PC-9 (cell line): ENCODE measurements around the gene PPP1R7.

ENCODE experiments used
- EZH2 ChIP-seq: fragments of 200-600 bp; sonication (generic); IDR thresholded peaks from 2 replicates; pipeline ENCODE4 v1.8.0; 2017; ENCODE audit warnings: antibody characterized with exemption, low read depth
- TF ChIP-seq, protein P1 (sequence below): fragments of 200-600 bp; sonication (generic); conservative IDR thresholded peaks from 2 replicates; pipeline ENCODE4 v1.6.1; 2017; ENCODE audit warnings: mixed run types, antibody characterized with exemption, mild to moderate bottlenecking, moderate library complexity

DNA sequence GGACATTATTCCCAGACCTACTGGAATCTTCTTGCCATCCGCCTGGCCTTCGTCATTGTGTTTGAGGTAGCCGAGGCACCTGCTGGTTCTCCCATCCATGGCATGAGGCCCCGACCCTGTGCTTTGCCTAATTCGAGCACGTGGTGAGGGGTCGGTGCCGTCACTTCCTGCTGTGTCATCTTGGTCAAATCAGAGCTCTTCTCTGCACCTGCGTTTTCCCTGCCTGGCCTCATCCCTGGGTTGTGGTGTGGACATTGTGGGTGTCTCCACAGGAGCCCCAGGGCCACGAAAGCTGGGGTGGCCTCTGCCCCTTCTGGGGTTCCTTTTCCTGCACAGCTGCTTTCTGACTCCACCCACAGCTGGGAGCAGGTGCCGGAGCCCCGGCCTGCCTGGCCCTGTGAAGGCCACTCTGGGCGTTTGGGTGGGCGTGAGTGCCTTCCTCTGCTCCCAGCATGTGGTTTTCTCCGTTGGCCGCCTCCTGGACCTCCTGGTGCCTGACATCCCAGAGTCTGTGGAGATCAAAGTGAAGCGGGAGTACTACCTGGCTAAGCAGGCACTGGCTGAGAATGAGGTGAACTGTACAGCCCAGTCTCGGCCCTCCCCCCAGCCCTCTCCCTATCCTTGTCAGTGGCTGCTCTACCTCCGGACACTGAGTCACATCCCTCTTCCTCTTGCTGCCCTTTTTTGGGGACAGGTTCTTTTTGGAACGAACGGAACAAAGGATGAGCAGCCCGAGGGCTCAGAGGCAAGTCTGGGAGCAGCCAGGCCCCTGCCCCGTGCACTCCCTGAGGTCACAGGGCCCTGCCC, 73.1 kb downstream of the PPP1R7 start:
- TF ChIP-seq, protein P1, sequence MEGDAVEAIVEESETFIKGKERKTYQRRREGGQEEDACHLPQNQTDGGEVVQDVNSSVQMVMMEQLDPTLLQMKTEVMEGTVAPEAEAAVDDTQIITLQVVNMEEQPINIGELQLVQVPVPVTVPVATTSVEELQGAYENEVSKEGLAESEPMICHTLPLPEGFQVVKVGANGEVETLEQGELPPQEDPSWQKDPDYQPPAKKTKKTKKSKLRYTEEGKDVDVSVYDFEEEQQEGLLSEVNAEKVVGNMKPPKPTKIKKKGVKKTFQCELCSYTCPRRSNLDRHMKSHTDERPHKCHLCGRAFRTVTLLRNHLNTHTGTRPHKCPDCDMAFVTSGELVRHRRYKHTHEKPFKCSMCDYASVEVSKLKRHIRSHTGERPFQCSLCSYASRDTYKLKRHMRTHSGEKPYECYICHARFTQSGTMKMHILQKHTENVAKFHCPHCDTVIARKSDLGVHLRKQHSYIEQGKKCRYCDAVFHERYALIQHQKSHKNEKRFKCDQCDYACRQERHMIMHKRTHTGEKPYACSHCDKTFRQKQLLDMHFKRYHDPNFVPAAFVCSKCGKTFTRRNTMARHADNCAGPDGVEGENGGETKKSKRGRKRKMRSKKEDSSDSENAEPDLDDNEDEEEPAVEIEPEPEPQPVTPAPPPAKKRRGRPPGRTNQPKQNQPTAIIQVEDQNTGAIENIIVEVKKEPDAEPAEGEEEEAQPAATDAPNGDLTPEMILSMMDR = no peak
- TF ChIP-seq EZH2 = no peak
